HG03520 (cell line): ENCODE data around the gene MRM2.

Source experiments
- ATAC-seq: cut with Tn5 transposase; IDR thresholded peaks from one replicate; pipeline ENCODE4 v1.9.1; 2021; ENCODE audit warnings: mild to moderate bottlenecking, moderate library complexity; ENCODE audit not compliant: unreplicated experiment

Gene MRM2

DNA sequence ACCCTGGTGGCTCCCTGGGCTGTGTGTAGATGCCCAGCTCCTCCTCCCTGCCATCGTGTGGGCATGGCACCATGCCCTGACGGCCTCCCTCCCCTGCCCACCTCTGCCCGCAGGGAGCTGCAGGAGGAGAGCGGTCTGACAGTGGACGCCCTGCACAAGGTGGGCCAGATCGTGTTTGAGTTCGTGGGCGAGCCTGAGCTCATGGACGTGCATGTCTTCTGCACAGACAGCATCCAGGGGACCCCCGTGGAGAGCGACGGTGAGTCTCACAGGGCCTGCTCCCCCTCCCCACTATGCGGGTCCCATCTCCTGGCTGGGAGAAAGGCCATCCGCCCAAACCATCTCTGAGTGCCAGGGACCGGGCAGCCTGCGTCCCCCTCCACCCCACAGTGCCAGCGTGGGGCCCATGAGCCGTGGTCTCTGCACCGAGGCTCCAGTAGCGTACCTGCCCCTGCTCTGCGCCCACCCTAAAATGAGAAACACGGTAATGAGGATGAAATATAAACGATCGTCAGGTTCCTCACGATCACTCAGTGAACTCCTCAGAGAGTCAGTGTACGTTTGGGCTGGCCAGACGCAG is 7.8 kb upstream of the MRM2 start:
- no peak for ATAC-seq

DNA sequence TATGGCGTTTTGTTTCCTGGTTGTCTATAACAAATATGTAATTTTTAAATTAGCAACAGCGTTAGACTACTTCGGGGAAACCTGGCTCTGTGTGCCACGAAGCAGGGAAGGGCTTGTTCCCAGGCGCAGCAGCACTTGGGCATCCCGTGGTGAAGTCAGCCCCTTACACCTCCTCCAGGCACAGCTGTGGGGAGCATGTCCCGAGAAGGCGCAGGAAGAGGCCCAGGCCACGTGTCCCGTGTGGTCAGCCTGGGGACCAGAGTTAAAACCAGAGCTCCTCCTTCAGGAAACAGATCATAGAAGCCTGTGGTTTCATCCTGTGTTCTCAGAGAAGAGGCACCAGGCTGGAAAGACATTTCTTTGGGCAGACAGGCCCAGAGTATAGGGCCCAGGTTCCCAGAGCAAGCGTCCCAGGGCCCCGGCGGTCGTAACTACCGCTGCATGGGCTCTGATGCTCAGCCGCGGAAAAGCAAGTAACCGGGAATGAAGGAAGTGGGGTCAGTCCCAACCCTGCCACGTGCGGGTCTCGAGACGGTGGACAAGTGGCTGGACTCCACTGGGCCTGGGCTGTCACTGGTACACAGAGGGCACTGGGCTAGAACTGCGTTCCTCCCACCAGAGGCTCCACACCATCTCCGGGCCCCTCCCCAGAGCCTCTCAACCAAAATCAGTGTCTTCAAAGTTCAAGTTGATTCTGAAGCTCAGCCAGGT is 7.1 kb upstream of the MRM2 start:
- no peak for ATAC-seq

DNA sequence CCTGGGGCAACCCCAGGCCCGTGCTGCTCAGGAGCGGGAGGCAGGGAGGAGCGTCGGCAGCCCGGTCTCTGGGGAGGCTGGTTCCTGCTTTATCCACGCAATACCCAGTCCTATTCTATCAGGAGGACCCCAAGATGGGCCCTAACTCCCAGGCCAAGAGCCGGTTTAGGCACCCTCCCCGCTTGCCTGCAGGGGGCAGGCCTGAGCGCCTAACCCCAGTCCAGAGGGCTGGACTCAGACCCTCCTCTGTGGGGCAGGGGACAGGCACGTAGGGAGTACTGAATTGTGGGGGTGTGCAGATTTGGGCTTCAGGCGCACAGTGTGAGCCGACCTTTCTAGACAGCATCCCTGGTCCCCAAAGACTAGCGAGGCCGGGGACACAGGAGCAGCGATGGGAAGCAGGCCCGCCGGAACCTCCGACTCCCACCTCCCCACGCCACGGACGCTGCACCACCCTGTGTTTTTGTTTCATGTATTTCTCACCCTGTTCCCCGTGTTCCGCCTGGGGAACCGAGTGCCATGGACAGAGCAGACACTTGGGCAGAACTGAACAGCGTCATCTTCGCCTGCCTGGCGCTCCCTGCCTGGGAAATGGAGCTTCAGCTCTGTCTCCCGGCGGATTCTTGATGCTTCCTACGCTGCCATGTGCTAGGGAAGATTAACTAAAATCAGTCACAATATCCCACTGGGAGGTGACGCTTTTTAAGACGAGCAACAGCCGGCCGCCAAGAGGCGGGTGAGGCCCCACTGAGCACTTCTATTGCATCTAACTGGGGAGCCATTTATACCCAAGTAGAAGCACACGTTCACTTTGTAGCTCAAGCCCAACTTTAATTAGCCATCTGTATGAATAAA is 5.4 kb upstream of the MRM2 start:
- ATAC-seq = no peak

DNA sequence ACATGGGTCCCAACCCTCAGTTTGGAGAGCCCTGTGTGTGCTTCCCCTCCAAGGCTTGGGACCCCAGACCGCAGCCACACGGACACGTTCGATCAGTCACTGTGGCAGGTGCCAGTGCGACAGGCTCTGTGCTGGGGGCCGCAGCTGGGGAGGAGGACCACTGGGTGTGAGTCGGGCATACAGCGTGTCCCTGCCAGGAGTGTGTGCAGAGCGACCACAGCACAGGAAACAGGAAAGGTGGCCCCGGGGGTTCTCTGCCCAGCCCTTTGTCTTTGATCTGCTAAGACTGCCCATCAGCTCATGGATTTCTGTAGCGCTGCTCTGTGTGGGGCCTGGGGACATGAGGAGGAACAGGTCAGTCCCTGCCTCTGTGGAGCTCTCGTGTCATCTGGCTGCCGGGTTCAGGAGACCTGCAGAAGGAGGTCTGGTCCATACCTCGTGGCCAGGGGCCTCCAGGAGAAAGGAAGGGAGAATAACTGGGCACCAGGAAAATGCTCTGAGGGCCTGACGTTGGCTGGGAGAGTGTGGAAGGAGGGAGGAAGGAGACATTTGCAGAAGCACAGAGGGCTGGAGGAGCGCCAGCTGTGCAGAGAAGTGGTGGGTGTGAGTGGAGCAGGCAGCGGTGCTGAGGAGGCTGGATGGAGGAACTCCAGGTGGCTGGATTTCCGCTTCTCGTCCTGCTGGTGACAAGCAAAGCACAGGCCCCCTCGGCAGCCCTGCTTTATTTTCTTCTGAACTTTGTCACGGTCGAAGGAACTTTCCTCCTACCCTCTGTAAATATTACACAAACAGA is 4.1 kb upstream of the MRM2 start:
- no peak for ATAC-seq

DNA sequence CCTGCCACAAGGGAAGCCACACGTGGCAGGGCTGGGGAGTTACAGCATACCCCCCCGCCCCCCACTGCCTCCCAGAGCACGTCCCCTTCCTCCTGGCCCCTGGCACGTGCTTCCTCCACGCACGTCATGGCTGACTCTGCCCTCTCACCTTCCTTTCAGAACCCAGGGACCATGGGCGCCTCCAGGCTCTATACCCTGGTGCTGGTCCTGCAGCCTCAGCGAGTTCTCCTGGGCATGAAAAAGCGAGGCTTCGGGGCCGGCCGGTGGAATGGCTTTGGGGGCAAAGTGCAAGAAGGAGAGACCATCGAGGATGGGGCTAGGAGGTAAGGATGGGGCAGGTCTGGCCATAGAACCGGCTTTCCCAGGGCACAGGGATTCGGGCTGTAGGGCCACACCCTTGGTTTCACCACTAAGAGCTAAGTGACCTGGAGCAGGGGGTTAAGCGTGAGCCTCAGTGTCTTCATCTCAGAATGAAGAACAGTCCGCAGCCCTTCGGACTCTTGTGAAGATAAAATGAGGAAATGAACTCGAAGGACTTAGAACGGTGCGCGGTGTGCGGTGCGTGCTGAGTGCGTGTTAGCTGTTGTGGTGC is 2.5 kb upstream of the MRM2 start:
- no peak for ATAC-seq

GRCh38 chr7:2243458-2243857 is 1.5 kb upstream of the MRM2 start:
- no peak for ATAC-seq

DNA sequence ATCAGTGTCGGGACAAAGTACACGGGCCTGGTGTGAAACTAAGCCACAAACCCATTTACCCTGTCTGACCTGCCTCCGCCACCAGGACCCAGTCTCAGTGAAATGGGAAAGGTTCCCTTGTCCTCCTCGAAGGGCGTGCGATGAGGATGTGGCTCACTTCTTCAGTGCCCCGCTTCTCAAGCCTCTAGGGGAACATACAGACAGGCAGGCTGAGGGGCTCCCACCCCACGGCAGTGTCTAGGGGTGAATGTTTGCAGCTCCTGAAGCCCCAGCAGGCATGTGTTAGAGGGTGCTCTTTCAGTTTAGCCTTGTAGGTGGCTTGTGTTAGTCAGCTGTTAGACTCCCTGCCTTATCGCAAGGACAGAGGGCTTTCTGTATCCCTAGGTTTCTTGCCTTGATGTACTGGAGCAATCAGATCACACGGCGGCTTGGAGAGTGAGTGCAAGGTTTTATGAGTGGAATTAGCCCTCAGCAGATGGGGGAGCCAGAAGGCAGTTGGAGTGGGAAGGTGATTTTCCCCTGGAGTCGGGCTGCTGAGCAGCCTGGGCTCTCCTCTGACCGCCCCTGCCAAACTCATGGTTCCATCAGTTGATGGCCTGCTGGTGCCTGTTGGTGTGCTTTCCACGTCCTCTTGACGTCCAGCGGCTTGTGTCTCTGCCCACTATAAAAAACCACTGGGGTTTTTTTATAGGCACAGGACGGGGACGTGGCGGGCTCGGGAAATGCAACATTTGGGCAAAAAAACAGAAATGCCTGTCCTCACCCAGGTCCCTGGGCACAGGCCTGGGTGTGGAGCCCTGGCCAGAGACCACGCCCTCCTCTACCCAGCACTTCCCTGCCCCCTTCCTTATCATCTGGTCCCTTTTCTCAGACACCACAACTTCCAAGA is 780 bp upstream of the MRM2 start:
- no peak for ATAC-seq

GRCh38 chr7:2239242-2239641 is 2.8 kb downstream of the MRM2 start:
- ATAC-seq = no peak

DNA sequence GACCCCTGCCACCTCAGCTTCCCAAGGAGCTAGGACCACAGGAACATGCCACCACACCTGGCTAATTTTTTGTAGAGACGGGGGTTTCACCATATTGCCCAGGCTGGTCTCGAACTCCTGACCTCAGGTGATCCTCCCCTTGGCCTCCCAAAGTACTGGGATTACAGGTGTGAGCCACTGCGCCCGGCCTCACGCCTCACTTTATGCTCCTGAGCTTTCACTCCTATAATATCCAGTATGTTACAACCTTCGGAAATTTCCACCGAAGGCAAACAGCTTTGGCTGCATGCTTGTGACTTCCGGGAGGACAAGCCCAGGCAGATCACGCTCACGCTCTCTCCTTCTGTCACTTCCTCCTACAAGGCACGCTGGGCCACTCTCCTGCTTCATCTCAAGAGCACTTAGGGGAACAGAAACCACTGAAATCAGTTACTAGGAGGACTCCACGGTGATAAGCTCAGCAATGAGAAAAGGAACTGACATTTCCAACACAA is 4.8 kb downstream of the MRM2 start:
- ATAC-seq = peak; percentile 58

DNA sequence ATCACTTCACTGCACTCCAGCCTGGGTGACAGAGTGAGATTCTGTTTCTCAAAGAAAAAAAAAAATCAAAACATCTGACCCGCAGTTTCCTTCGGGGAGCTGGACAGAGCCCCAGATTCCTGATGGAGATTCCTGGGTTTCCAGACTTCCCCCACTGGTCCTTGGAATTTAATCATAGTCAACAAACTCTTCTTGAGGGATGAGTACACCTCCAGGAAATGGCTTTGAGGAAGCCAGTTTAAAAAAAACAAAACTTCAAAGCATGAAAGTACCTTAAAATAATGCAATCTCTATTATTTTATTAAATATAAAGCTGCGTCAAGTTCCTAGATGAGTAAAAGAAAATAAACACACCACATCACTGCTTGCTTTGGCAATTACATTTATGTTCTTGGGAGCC is 8.1 kb downstream of the MRM2 start:
- no peak for ATAC-seq

GRCh38 chr7:2232766-2233520 is 9.1 kb downstream of the MRM2 start, which contains the start of gene MAD1L1:
TSS of gene MAD1L1 (minus strand) at chr7:2232945. CDS start at chr7:2230133, 2,812 bp downstream.
- peak; percentile 63 for ATAC-seq

DNA sequence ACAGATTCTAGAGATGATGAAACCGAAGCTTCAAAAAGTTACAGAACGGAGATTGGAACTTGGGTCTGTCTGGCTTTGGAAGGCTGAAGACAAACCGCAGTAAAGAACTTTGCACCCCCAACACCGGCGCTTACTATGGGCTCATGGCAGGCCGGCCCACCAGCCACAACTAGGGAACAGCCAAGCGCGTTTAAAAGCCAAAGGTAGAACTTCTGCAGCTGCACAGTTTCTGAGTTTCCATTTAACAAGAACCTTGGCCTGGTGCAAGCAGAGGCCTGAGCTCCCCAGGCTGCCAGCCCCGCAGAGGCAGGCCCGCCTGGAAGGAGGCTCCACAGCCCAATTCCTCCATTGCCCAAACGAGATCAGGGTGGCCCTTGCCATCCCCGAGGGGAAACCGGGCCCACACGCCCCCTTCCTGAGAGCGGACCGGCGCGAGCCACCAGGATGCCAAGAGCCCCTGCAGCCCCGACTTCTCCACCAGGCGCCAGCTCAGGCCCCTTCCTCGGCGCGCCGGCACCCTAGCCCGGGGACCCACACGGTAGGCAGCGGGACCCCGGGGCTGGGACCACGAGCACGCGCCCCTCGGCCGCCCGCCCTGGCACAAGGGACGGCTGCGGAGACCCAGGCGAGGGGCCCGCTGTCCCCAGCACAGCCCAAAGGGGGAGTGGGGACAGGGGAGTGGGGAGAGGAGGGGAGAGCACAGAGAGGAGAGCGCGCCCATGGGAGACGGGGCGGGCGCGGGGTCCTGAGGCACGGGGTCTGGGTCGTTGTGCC is 9.8 kb downstream of the MRM2 start:
- ATAC-seq = peak; percentile 29

- no peak for ATAC-seq
Measured at GRCh38 chr7:2230882-2231281, 11.1 kb downstream of the MRM2 start.

- no peak for ATAC-seq
Measured at GRCh38 chr7:2230226-2230625, 11.8 kb downstream of the MRM2 start.

DNA sequence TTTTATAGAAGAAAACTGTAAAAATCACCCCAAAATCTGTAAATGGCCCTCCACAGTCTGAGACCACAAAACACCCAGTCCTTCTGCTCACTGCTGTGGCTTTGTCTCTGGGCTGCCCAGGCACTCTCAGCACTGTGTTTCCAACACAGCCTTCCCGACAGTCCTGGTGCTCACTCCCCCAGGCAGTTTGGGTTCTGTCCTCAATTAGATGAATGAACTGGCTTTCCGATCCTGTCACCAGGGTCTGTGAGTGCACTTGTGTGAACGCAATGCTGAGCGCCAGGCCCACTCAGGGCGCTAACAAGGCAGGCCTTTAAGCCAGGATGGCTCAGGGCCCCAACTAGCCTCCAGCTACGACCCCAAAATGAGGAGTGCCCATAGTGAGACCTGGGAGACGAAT is 12.5 kb downstream of the MRM2 start:
- ATAC-seq = no peak

DNA sequence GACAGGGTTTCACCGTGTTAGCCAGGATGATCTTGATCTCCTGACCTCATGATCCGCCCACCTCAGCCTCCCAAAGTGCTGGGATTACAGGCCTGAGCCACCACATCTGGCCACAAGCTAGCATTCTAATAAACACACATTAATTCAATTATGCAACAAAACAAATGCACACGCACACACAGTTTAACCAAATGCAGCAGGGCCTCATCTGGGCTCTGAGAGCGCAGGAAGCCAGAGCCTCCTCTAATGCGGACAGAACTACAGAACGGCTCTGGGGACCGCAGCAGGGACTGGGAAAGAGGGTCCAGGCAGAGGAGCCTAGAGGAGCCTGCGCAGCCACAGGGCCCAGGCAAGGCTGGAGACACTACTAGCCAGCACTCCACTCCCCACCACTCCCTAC is 13.1 kb downstream of the MRM2 start:
- no peak for ATAC-seq

GRCh38 chr7:2227699-2228098 is 14.3 kb downstream of the MRM2 start:
- no peak for ATAC-seq

- no peak for ATAC-seq
Measured at GRCh38 chr7:2225830-2226229, 16.2 kb downstream of the MRM2 start.
